CD4-positive, alpha-beta T cell treated with Interleukin-15 for 1 hour (primary cell): Measurements from ENCODE around the gene LARP4.
"Not testable (repeated sequence)": the region's sequence is repeated elsewhere in the genome, so short reads cannot be mapped to it uniquely, and the experiment has no call there.

Experiments used
- DNase-seq: peaks from one replicate; pipeline ENCODE4 v3.0.0-alpha.2; 2020

LARP4 gene

DNA sequence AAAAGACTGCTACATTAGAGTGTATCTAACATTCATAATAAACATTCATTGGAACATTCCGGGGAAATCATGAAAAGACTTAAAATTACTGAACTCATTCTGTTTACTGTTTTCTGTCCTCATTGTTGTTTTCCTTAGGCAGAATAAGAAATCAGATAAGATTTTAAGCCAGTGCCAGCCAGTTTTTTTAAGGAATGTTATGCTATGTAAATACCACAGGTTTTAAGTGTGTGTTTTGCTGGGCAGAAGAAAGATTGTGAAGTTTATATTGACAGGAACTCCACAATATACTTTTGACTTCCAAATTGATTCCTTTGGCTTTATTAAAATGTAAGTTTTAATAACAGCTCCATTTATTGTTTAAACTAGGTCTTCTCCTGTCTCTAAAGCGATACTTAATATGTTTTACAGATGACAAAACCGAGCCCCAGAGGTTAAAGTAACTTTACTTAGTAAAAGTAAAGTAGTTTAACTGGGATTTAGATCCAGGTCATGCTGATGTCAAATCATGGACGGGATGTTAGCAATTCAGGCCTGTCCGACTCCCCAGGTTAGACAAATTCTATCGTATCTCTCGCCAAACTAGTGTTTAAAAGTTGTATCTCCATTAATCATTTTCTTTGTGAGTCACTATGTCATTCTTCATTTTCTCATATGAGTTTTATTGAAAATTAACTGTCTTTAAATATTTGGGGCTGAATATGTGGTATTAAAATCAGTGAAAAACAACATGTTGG is 1.7 kb downstream of the LARP4 start:
- no peak for DNase-seq

GRCh38 chr12:50403001-50403440 is 2.3 kb downstream of the LARP4 start:
- no peak for DNase-seq

DNA sequence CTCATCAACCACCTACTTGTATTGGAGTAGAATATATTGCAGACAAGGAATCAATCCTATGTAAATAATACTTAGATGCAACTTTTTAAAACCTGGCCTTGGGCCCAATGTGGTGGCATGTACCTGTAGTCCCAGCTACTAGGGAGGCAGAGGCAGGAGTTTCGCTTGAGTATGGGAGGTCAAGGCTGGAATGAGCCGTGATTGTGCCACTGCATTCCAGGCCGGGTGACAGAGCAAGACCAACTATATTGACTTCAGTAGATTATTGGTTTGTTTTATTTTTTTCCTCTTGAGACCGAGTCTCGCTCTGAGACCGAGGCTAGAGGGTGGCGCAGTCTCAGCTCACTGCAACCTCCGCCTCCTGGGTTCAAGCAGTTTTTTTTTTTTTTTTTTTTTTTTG is 3.6 kb downstream of the LARP4 start:
- DNase-seq: no peak

DNA sequence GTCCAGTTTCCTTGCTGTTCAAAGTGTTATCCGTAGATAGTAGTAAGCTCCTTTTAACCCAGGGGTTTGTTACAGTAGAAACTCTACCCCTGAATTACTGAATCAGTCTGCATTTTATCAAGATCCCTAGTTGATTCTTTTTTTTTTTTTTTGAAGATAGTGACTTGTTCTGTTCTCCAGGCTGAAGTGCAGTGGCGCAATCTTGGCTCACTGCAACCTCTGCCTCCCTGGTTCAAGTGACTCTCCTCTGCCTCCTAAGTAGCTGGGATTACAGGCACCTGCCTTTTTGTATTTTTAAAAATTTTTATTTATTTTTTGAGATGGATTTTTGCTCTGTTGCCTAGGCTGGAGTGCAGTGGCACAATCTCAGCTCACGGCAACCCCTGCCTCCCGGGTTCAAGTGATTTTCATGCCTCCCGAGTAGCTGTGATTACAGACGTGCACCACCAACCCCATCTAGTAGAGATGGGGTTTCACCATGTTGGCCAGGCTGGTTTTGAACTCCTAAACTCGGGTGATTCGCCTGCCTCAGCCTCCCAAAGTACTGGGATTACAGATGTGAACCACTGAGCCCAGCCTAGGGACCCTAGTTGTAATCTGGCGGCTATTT is 10.5 kb downstream of the LARP4 start:
- no peak for DNase-seq

GRCh38 chr12:50415899-50416479 is 15.3 kb downstream of the LARP4 start:
- DNase-seq: no peak

- DNase-seq: no peak
Measured at GRCh38 chr12:50419112-50419909, 18.6 kb downstream of the LARP4 start.

DNA sequence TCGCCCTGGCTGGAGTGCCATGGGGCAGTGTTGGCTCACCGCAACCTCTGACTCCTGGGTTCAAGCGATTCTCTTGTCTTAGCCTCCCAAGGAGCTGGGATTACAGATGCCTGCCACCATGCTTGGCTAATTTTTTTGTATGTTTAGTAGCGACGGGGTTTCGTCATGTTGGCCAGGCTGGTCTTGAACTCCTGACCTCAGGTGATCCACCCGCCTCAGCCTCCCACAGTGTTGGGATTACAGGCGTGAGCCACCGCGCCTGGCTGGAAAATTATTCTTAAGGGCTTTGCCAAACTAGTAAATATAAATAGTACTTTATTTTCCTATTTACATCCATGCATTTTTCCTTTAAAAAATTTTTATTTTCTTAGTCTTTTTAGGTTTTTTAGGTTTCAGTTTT is 22.2 kb downstream of the LARP4 start:
- DNase-seq: not testable (repeated sequence)

DNA sequence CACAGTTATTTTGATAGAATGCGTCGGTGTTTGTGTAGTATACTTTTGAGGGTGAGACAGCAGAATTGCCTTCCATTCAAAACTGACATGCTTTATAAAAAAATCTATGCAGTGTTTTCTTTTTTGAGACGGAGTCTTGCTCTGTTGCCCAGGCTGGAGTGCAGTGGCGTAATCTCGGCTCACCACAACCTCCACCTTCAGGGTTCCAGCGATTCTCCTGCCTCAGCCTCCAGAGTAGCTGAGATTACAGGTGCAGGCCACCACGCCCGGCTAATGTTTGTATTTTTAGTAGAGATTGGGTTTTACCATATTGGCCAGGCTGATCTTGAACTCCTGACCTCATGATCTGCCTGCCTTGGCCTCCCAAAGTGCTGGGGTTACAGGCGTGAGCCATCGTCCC is 22.7 kb downstream of the LARP4 start:
- DNase-seq: not testable (repeated sequence)

DNA sequence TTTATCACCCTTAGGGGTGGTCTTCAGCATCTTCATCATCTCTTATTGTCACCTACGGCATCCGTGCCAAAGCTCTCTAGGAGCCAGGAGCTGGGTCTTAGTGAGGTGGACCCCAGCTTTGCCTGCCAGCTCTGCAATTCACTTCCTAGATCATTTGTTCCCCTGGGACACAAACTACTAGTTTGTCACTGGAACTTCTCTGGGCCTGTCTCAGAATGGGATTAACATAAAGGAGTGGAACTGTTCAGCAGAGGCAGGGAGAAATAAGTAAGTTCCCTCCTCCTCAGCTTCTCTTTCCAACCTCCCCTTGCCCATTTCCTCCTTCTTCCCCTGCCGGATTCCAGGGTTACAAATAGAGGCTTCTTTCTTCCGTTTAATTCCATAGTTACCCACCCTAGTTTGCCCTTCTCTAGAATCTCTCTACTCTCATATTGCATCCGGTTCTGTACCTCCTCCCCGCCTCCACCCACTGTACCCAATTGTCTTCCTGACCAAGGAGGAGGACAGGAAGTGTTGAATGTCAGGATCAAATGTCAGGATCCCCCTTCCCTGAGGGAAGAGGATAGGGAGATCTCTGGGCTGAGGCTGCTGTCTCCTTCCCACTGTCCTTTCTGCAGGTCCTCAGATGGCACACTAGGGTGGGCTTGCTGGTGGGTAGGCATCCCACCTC is 25.0 kb downstream of the LARP4 start:
- no peak for DNase-seq

- not testable (repeated sequence) for DNase-seq
Measured at GRCh38 chr12:50431656-50432055, 31.0 kb downstream of the LARP4 start.

DNA sequence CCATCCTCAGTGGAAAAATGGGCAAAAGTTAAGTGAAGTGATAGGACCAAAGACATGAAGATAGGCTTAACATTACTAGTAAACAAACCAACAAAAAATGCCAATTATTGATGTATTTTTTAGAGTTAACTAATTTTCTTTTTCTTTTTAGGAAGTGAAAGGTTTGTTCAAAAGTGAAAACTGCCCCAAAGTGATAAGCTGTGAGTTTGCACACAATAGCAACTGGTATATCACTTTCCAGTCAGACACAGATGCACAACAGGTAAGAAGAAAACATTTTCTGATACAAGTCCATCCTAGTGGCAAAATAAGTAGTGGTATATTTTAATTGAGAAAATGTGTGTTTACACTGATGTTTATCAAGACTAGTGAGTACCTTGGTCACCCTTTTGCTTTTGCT is 39.6 kb downstream of the LARP4 start:
- DNase-seq: no peak

DNA sequence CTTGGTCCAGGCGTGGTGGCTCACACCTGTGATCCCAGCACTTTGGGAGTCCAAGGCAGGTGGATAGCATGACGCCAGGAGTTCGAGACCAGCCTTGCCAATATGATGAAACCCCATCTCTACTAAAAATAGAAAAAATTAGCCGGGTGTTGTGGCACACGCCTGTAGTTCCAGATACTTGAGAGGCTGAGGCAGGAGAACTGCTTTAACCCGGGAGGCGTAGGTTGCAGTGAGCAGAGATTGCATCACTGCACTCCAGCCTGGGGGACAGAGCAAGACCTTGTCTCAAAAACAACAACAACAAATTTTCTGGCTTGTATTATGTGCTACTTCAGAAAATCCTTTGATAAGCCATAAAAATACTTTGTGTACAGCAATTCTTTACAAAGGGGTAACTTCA is 41.1 kb downstream of the LARP4 start:
- no peak for DNase-seq

- no peak for DNase-seq
Measured at GRCh38 chr12:50442178-50442908, 41.7 kb downstream of the LARP4 start.

DNA sequence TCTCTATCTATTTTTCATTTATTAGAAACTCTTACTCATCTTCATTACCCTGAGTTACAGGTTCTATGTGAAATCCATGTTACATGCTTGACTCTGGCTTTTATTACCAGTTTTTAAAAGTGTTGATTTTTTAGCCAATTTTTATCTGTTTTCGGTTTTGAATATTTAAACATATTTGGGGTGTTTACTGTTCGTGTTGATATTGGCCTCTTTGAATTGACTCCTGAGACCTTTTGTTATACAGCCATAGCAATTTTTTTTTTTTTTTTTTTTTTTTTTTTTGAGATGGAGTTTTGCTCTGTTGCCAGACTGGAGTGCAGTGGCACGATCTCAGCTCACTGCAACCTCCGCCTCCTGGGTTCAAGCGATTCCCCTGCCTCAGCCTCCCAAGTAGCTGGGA is 49.0 kb downstream of the LARP4 start:
- not testable (repeated sequence) for DNase-seq

- no peak for DNase-seq
Measured at GRCh38 chr12:50452795-50453194, 52.1 kb downstream of the LARP4 start.

- no peak for DNase-seq
Measured at GRCh38 chr12:50453872-50454271, 53.2 kb downstream of the LARP4 start.

DNA sequence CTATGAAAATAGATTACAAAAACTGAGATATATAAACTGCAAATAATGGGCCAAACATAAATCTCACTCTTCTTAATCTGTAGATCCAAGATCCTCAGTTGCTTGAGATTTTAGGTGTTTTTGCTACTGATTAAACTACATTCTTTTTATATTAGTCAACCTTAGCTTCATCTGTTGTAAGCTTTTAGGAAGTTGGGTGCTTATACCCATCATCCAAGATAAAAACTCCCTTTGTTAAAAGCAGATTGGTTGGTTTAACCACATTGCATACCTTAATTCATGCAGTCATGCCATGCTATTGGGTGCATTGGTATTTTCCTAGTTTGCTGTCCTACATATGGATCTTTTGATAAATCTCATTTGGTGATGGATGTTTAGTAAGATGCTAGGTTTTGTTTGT is 57.9 kb downstream of the LARP4 start:
- no peak for DNase-seq

DNA sequence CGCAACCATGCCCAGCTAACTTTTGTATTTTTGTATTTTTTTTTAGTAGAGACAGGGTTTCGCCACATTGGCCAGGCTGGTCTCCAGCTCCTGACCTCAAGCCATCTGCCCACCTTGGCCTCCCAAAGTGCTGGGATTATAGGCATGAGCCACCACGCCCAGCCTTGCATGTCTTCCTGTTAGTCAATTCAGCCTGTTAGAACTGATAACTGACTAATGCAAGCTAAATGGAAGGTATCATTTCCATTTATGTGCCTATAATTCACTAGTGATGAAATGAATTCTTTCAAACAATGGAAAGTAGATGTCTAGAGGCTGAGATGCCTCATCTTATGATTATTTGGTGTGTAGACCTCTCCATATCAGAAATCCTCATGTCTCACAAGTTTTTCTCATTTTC is 66.8 kb downstream of the LARP4 start:
- DNase-seq: no peak

GRCh38 chr12:50477241-50477832 is 76.7 kb downstream of the LARP4 start:
- DNase-seq: no peak

- no peak for DNase-seq
Measured at GRCh38 chr12:50482571-50482970, 81.9 kb downstream of the LARP4 start.

DNA sequence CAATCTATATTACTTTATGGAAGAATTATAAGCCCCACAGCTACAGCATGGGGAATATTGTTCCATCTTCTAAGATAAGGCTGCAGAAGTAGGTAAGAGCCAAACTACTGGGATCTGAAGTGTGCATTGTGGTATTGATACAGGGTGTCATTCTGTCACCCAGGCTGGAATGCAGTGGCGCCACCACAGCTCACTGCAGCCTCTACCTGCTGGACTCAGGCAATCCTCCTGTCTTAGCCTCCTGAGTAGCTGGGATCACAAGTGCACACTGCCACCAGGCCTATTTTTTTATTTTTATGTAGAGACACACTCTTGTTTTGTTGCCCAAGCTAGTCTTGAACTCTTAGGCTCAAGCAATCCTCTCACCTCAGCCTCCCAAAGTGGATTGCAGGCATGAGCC is 82.8 kb downstream of the LARP4 start:
- no peak for DNase-seq

- DNase-seq: no peak
Measured at GRCh38 chr12:50488801-50489200, 88.1 kb downstream of the LARP4 start.
